Tibial nerve (tissue), 4 donors: Measurements from ENCODE around the gene TPSB2.

ENCODE experiments used
- EP300 ChIP-seq, 2 donors: sonication (generic); formaldehyde crosslinking; IDR thresholded peaks; one replicate each; pipeline ENCODE4 v1.6.1; 2017; ENCODE audit warnings: antibody characterized with exemption in 2 of 2, mild to moderate bottlenecking in 1 of 2
- POLR2A ChIP-seq, 2 donors: fragments of 450-650 bp; IDR thresholded peaks; one replicate each; pipeline ENCODE4 v1.6.1; 2017; ENCODE audit warnings: antibody characterized with exemption in 2 of 2, mild to moderate bottlenecking in 2 of 2, moderate library complexity in 2 of 2
- TF ChIP-seq, protein P1 (sequence below), 5 experiments: fragments of 200-600 bp in 3 of 5; fragments of 450-650 bp in 2 of 5; sonication (generic) in 3 of 5; IDR thresholded peaks; one replicate each; pipeline ENCODE4 v1.5.1; 2016 to 2019; ENCODE audit warnings: antibody characterized with exemption in 5 of 5, mild to moderate bottlenecking in 3 of 5, moderate library complexity in 2 of 5

DNA sequence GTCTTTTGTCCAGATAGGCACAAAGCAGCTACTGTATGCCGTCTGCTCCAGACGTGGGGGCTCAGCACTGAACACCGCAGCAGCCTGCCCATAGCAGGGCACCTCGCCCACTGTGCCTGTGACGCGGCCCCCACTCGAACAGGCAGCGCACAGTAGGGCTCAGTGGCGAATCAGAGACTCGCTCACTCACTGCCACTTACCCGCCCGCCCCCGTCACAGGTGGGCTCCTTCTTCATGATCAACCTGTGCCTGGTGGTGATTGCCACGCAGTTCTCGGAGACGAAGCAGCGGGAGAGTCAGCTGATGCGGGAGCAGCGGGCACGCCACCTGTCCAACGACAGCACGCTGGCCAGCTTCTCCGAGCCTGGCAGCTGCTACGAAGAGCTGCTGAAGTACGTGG is 28.5 kb downstream of the TPSB2 start:
- TF ChIP-seq, protein P1, sequence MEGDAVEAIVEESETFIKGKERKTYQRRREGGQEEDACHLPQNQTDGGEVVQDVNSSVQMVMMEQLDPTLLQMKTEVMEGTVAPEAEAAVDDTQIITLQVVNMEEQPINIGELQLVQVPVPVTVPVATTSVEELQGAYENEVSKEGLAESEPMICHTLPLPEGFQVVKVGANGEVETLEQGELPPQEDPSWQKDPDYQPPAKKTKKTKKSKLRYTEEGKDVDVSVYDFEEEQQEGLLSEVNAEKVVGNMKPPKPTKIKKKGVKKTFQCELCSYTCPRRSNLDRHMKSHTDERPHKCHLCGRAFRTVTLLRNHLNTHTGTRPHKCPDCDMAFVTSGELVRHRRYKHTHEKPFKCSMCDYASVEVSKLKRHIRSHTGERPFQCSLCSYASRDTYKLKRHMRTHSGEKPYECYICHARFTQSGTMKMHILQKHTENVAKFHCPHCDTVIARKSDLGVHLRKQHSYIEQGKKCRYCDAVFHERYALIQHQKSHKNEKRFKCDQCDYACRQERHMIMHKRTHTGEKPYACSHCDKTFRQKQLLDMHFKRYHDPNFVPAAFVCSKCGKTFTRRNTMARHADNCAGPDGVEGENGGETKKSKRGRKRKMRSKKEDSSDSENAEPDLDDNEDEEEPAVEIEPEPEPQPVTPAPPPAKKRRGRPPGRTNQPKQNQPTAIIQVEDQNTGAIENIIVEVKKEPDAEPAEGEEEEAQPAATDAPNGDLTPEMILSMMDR (IDR thresholded peaks at IDR 0.05) = no peak
- no peak for TF ChIP-seq POLR2A (IDR thresholded peaks at IDR 0.05)
- no peak for TF ChIP-seq EP300 (IDR thresholded peaks at IDR 0.05)
